Progenitor cell of endocrine pancreas (in vitro differentiated cells): ENCODE data around the gene CYTL1. TPM values are rescaled to one million over a fixed set of nuclear protein-coding genes. Genes with fewer than 3 reads are reported as not detected.

Source experiments
- DNase-seq: peaks from one replicate; pipeline ENCODE4 v3.0.0; 2021; ENCODE audit warnings: low spot score; ENCODE audit not compliant: unreplicated experiment
- H3K27ac Mint-ChIP-seq: 2 replicates; pipeline ENCODE4 v1.8.0; 2021; ENCODE audit warnings: mild to moderate bottlenecking, moderate library complexity, mixed read lengths
- H3K27me3 Mint-ChIP-seq: 2 replicates; pipeline ENCODE4 v1.8.0; 2021; ENCODE audit warnings: mixed read lengths
- H3K36me3 Mint-ChIP-seq: 2 replicates; pipeline ENCODE4 v1.8.0; 2022; ENCODE audit warnings: mixed read lengths; ENCODE audit not compliant: insufficient read depth
- H3K4me1 Mint-ChIP-seq: 2 replicates; pipeline ENCODE4 v1.8.0; 2021; ENCODE audit warnings: low read depth, mixed read lengths
- H3K4me3 Mint-ChIP-seq: 2 replicates; pipeline ENCODE4 v1.8.0; 2021; ENCODE audit warnings: low read depth, mild to moderate bottlenecking, moderate library complexity, mixed read lengths
- H3K9me3 Mint-ChIP-seq: 2 replicates; pipeline ENCODE4 v1.8.0; 2021; ENCODE audit warnings: low read depth, mixed read lengths
- CTCF ChIP-seq: fragments of 200-600 bp; sonication (generic); IDR thresholded peaks from one replicate; pipeline ENCODE4 v1.5.0; 2021; ENCODE audit warnings: antibody characterized with exemption, mild to moderate bottlenecking; ENCODE audit not compliant: unreplicated experiment
- total RNA-seq: library from RNA; stranded (reverse); gene quantifications from 2 replicates; pipeline ENCODE4 v1.2.1, GENCODE V29; 2021

The CYTL1 gene
- total RNA-seq, 1 donor from 2014 or later = 1.2 TPM

GRCh38 chr4:5026371-5026770, 7.1 kb upstream of the CYTL1 start:
- TF ChIP-seq CTCF = no peak
- Mint-ChIP-seq H3K9me3 (no peaks in the 10 kb centered on the region), H3K4me1 (no peaks in the 10 kb centered on the region), H3K27me3 (peaks cover 46% of the 10 kb centered on the region), H3K4me3 (no peak overlapping the region), H3K36me3 (no peaks in the 10 kb centered on the region), H3K27ac (no peak overlapping the region)
- DNase-seq = no peak

GRCh38 chr4:5024673-5025072, 5.4 kb upstream of the CYTL1 start:
- Mint-ChIP-seq H3K4me1 (no peaks in the 10 kb centered on the region), H3K4me3 (no peak overlapping the region), H3K27me3 (peaks cover 54% of the 10 kb centered on the region), H3K27ac (no peak overlapping the region), H3K9me3 (no peaks in the 10 kb centered on the region), H3K36me3 (no peaks in the 10 kb centered on the region)
- no peak for DNase-seq
- TF ChIP-seq CTCF = no peak

GRCh38 chr4:5021546-5021945, 2.3 kb upstream of the CYTL1 start:
- peaks cover 5% of the 10 kb centered on the region for H3K4me1 Mint-ChIP-seq

GRCh38 chr4:5020341-5020740, 1.1 kb upstream of the CYTL1 start:
- Mint-ChIP-seq H3K9me3 (no peaks in the 10 kb centered on the region), H3K27ac (no peak overlapping the region), H3K27me3 (peaks cover 49% of the 10 kb centered on the region), H3K4me1 (peaks cover 5% of the 10 kb centered on the region), H3K36me3 (no peaks in the 10 kb centered on the region), H3K4me3 (no peak overlapping the region)
- TF ChIP-seq CTCF = no peak
- no peak for DNase-seq

More at GRCh38 chr4:5021546-5021945, 2.3 kb upstream of the CYTL1 start:
- Mint-ChIP-seq H3K27ac (no peak overlapping the region), H3K9me3 (no peaks in the 10 kb centered on the region), H3K27me3 (peaks cover 50% of the 10 kb centered on the region), H3K36me3 (no peaks in the 10 kb centered on the region), H3K4me3 (no peak overlapping the region)
- DNase-seq = no peak
- TF ChIP-seq CTCF = no peak

DNA sequence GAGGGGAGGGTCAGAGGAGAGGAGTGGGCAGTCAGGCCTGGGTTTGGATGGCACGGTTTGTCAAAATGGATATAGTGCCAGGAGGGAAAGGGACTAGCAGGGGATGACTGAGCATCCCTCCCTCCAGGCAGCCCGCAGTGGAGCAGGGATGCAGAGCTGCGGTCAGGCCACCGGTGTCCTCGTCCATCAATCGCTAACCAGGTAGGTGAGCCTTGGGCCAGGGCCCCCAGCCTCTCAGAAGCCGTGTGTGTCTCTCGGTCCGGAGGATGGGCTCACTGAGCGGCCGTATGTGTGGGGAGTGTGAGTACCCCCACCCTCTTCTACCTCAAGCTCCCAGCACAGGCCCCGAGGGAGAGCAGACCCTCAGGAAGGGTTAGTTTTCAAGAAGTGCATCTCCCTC, 538 bp upstream of the CYTL1 start:
- Mint-ChIP-seq H3K4me1 (peaks cover 5% of the 10 kb centered on the region), H3K4me3 (no peak overlapping the region), H3K36me3 (no peaks in the 10 kb centered on the region), H3K27ac (no peak overlapping the region), H3K9me3 (no peaks in the 10 kb centered on the region), H3K27me3 (peaks cover 51% of the 10 kb centered on the region)
- TF ChIP-seq CTCF = no peak
- DNase-seq = no peak

DNA sequence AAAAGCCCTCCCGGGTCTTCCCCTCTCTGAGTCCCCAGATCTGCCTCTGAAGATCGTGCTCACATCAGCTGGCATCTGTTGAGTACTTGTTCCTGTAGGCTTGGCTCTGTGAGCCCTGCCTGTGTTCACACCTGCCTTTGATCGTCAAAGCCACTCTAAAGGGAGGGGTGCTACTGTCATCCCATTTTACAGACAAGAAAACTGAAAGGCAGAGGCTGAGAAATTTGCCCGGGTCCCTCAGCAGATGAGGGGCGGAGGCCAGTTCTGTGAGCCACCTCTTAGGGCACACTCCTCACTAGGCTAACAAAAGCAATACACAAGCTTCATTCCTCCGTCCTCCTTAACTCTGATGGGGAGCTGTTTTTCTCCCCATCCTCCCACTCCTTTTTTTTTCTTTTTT, 655 bp downstream of the CYTL1 start:
- no peak for DNase-seq

More for the DNA sequence above, 655 bp downstream of the CYTL1 start:
- no peak for TF ChIP-seq CTCF
- peaks cover 5% of the 10 kb centered on the region for H3K4me1 Mint-ChIP-seq
- no peaks in the 10 kb centered on the region for H3K9me3 Mint-ChIP-seq
- no peak overlapping the region for H3K4me3 Mint-ChIP-seq
- H3K27me3 Mint-ChIP-seq = peaks cover 56% of the 10 kb centered on the region
- no peaks in the 10 kb centered on the region for H3K36me3 Mint-ChIP-seq
- no peak overlapping the region for H3K27ac Mint-ChIP-seq
